Measurements from ENCODE around the gene GALNT18. TPM values are rescaled to one million over a fixed set of nuclear protein-coding genes. Genes with fewer than 3 reads are reported as not detected.

GALNT18 gene
- total RNA-seq, 1 donor from 2014 or later = 240 TPM

DNA sequence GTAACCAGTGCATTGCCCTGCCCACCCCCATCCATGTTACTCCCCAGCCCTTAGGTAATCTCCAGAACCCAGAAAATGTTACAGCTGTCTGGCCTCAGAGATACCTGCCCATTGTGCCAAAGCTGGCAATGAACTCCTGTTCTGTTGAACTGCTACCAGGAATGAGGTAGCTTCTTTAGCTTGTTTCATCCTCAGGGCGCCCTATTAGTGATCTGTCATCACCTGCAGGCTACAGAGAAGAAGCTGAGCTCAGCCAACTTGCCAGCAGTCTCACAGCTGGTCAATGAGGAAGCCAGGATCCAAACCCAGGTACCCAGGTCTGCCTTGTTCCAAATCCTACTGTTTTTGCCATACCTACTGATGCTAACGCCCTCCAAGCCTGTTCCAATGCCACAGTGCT is 88.7 kb downstream of the GALNT18 start:
- no peak for DNase-seq (ENCODE audit: low read depth in 2 of 2)

DNA sequence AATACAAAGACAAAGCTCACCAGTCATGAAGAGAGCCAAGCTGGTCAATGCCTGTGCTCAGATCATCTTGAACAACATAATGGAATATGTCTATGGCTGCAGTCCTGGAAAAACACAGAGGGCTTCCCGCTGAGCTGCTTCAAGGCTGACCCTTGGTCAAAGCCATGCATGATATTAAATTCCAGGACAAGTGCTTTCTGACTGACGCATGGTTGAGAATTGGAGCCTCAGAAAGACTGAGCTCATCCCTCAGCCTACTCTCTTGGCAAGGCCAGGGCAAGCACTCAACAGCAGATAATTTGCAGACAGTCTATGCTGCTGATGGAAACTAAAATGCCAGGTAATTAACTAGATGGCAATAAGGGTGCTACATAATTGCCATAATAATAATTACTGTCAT is 89.2 kb downstream of the GALNT18 start:
- DNase-seq (ENCODE audit: low read depth in 2 of 2) = no peak

DNA sequence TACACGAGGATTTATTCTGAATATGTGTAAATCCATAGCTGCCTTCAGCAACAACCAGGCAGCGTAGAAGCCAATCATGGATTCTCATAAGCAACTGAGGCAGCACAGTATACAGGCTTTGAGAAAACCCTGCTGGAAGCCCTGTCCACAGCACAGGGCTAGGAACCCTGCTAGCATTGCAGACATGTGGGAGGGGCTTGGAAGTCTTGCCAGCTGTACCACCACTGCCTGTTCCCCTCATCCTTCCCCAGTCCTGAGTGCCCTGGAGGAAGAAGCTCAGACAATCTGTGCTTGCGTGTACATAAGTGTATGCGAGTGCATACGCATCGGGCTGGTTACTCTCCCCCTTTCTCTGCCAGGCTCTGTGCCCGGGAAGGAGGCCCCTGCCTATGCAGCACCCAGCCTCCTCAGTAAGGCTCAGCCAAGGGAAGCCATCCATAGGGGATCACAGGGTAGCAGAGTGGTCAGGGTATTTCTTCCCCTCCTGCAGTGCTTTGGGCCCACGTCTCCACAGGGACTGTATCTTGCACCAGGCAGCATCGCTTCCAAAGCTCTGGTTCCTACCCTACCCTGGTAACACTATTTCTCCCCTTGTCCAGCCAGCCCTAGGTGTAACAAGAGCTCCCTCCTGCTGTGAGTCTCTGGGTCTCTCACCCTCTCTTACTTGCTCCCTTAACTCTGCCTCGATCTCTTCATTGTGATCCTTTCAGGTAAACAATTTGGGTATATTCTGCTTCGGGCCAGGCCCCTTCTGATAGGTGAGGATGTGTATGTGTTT is 90.5 kb downstream of the GALNT18 start:
- no peak for DNase-seq (ENCODE audit: low read depth in 2 of 2)

DNA sequence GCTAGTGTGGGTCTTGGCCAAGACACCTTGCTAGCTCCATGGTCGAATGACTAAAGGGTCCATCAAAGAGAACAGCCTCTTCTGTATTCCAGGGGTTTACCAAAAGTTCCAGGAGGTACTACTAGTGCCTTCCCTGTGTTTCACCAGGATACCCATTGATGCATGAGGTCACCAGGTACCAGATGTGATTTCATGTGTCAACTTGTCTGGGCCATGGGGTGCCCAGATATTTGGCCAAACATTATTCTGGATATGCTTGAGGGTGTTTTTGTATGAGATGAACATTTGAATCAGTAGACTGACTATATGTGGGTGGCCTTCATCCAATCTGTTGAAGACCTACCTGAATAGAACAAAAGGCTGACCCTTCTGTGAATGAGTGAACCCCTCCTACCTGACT is 92.8 kb downstream of the GALNT18 start:
- DNase-seq (ENCODE audit: low read depth in 2 of 2) = no peak

DNA sequence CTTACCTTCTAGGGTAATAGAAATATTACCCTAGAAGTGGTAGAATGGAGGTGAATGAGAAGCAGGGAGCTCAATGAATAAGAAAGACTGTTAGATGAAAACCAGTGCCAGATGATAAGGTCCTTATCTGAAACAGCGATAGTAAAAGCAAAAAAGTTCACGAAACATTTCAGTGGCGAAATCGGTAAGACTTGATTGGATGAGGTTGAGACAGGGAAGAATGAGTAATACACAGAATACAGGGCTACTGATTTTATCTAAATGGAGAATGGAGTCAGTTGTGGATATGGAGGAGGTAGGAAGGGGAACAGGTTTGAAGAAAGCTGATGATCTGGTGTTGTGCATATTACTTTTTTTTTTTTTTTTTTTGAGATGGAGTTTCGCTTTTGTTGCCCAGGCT is 96.5 kb downstream of the GALNT18 start:
- DNase-seq (ENCODE audit: low read depth in 2 of 2) = no peak

DNA sequence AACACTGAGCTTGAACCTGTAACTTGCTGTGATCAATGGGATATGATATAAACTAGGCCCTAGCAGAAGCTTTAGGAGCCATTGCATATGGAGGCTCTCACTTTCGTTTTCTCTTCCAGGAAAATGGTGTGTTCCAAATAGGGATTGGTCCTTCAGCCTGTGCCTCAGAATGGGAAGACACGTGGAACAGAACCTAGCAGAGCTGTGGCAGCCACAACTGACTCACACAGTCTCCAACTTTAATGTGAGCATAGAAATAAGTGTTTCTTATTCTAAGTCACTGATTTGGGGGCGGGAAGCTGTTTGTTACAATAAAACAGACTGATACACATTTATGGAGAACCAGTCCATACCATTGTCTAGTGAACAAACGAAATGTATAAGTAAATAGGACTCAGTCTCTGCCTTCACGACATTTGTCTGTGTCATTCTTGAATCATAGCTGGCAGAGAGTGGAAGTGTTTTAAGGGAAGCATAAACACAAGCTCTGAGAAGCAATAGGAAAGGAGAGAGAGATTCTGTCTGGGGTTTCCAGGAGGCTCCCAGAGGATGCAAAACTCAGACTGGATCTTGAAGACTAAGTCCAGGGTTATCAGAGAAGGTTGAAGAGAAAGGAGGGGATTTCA is 97.3 kb downstream of the GALNT18 start:
- DNase-seq (ENCODE audit: low read depth in 2 of 2) = no peak

DNA sequence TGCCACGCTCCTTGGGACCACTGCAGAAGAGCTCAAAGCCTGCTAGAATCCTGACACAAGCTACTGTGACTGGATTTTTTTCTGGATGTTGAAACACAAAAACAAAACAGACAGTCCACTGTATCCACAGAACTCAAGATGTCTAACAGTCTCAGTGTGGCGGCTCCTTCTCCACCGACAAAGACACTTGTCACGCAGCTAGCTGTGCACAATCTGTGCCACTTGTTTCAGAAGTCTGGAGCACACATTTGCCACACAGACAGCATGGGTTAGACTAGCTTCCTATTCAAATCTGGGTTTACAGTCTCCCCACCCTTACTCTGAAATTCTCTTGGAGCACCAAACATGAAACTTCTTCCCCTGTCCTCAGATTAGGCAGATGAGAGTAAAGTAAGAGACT is 99.2 kb downstream of the GALNT18 start:
- no peak for DNase-seq (ENCODE audit: low read depth in 2 of 2)

DNA sequence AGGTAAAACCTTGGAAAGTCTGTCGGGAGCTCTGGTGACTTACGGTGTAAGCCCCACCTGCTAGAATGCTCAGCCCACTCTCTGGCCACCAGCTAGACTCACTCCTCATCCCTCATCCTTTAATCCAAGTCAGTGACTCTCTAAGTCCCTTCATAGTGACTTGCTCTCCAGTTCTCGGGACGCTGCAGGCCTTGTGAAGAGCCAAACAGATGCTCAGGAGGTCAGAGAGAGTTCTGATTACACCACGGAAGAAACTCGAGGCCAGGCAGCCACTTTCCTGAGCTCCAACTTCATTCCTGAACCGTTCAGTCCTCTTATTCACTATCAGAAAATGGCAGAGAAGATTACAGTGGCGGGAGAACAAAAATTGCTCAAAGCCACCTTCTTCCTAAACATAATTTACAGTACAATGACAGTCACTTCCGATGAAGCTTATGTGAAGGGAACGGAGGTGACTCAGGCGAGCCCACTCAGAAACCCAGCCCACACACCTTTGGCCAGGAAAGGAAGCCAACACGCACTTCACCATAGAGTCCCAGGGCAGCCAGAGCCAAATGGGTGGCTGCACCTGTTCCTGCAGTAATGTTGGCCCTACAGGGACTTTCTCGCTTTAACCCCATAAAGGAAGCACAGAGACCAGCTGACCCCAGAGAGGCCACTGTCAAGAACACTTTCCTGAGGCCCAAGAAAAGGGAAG is 100.4 kb downstream of the GALNT18 start:
- no peak for DNase-seq (ENCODE audit: low read depth in 2 of 2)

DNA sequence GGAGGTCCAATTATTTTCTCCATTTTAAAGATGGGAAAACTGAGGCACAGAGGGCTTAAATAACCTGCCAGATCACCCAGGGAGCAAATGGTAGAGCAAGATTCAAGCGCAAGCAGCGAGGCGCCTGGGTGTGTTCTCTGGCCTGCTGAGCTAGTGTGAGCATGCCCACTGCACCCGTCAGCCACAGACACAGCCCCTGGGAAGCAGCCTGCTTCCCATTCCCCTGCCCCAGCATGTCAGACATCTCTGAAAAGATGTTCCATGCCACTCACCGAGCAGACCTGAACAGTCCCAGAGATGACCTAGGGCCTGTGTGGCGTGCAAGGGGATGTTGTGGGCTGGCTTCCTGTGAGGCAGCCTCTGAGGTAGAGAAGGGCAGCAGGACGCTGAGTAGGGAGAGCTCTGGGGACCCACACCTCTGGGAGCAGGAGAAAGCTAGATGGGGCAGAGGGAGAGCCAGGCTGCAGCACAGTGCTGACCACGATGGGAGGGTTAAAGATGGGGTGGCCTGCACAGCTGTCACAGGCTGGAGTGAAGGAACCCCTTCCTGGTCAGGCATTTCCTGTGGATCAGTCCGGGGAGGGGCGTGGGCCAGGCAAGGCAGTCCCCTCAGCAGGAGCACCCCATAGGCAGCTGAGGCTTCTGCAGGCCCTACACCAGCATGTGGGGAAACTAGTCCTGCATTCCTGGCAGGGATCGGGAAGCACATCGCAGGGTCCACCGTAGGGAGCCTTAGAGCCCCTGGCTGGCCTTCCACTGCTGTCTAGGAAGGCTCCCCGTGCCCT is 101.4 kb downstream of the GALNT18 start:
- no peak for DNase-seq (ENCODE audit: low read depth in 2 of 2)

DNA sequence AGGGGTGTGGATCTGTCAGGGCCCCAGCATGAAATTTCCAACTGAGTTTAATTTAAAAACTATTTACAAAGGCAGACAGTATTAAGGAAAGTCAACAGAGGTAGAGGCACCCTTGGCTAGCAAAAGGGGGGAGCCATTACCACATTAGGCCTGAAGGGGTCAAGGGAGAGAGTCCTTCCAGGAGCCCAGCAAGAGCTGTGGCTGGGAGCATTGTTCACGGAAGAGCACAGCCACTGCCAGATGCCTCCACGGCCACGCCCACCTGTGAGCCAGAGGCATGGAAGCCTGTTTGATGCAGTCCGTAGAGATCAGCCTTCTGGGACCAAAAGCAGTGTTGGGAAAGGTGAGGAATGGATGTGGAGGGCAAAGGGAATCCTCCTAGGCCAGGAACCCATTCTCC is 102.6 kb downstream of the GALNT18 start:
- no peak for DNase-seq (ENCODE audit: low read depth in 2 of 2)

DNA sequence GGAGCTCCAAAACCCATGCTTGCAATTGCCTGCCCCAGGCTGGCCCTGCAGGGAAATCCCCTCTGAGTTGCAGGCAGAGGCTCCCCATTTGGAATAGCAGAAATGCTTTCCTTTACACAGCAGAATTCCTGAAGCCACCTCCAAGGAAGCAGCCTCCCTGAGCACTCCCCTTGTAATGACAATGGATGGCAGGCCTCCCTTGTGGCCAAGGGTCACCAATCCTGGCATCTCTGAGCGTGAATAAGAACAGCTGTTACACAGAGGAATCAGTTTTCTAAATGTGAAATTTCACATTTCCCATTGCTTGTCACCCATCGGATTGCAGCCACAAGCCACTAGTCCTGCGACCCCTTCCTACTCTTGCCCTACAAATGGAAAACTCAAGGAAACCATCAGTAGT is 107.6 kb downstream of the GALNT18 start:
- DNase-seq (ENCODE audit: low read depth in 2 of 2) = no peak

DNA sequence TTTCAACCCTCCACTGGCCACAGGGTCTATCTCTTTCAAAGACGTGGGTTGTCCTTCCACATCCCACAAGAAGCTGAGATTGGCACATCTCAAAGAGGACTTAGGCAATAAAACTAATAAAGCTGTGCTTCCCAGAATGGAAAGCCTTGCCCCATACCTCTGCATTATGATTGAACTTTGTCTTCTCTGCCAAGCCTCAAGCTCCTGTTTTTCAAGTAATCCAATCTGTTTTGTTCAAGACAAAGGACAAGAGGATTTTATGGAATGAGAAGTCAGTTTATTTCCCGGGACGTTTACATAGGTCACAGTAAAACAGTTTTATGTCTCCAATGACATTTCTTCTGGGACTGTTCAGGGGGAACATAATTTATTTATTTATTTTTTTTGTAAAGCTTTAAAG is 108.4 kb downstream of the GALNT18 start:
- DNase-seq (ENCODE audit: low read depth in 2 of 2) = no peak

DNA sequence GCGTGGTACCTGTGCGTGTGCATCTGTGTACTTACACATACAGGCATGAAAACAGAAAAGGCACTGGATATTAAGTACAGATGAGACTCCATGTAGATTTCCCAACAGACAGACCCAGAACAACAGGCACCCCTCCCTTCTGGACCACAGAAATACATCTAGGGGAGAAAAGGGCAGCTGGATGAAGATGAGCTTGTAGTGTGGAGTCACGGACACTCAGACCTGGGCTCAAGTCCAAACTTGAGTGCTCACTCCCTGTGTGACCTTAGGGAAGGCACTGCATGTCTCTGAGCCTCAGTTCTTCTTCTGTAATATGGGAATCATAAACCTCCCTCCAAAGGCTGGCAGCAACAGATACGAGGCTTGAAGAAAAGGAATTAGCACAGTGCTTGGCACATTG is 108.9 kb downstream of the GALNT18 start:
- no peak for DNase-seq (ENCODE audit: low read depth in 2 of 2)

DNA sequence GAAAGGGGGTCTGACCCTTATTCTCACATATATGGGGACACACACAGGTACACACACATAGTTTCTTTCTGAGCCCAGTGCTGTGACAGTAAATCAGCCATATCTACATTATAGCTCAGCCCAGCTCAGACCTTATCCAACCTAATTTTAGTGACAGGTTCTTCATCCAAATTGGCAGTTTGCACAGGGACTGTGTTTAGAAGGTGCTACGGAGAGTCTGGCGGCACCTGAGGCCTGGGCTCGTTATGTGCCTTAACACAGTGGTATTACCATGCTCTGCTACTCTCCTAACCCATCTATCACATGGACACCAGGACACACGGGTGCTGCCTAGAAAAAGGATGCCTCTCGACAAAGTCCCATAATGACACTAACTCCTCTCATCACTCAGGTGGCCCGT is 109.3 kb downstream of the GALNT18 start:
- no peak for DNase-seq (ENCODE audit: low read depth in 2 of 2)

DNA sequence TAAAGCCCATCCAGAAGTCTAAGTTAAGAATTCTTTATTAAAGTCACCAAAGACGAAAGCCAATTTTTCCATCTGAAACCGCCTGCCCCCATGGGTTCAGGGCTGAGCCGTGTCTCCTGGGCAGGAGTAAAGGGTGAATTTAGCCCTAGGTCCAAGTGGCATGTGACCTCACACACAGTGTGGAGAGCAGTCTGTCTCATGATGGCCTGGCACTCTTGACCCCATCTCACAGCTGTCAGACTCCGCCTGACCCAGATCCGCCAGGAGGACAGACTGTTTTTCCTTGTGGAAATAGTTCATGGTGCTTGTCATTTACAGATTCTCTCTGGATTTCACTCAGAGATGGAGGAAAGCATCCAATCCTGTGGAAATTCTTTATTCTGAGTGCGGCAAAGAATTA is 109.7 kb downstream of the GALNT18 start:
- DNase-seq (ENCODE audit: low read depth in 2 of 2) = no peak

DNA sequence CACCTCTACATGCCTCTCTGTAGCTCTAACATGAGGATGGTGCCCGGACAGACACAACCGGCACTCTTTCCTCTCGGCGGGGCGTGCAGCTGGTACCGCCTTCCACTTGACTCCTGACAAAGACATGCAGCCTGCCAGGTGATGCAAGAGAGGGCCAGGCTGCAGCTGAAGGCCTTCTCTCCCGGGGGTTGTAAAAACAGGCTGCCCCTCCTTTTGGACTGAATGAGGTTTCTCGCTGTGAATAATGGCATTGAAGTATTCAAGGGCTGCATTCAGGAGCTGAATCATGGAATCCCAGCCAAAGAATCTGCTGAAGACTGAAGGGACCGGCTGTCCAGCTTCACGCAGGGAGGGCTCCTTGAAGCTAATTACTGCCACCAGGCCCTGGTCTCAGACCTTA is 110.9 kb downstream of the GALNT18 start:
- DNase-seq (ENCODE audit: low read depth in 2 of 2) = no peak

DNA sequence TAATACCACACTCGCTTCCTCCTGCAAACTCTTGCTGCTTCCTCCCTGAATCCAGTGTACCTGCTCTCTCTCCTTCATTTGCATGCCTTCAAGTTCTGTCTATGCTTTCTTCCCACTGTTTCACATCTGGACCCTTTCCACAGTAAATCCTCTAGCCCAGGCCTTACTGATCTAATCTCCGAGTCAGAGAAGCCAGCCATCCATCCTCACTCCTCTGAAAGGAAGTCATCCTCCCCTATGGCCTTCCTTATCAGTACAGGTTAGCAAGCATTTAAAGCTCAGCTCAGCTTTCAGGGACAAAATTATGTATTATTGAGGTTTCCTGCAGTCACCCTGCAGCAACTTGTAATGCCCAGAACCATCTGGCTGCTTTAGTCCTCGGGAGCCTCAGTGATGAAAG is 116.1 kb downstream of the GALNT18 start:
- no peak for DNase-seq (ENCODE audit: low read depth in 2 of 2)

DNA sequence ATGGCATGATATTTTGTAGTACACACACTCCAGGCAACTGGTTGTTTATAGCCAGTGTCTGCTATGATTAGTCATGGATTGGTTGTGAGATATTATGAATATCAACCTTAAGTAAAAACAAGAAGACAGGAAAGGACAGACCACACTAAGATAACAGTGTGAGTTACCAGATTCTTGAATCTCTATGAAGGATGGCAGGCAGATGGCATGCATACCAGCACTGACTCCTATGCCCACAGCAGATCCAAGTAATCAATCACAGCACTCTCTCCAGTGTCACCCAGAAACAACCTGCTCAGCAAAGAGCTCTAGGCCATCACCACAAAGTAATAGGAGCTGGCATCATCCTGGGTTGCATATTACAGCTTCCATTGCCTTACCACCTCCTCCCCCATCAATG is 116.6 kb downstream of the GALNT18 start:
- no peak for DNase-seq (ENCODE audit: low read depth in 2 of 2)

DNA sequence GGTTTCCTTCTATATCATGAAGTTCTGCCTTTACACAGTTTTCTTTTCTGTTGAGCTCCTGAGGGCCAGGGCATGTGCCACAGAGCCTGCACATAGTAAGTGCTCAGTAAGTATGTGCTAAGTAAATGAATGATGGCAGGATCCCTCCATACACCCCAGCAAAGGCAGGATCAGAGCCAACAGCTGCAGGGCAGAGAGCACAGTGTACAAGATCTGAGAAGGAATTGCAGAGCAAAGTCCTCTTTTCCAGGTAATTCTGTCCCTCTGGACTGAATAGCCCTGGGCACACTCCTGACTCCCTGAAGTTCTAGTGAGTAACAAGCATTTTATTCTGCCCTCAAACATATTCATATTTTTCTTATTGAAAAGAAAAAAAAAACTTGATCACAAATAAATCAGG is 117.7 kb downstream of the GALNT18 start:
- DNase-seq (ENCODE audit: low read depth in 2 of 2) = no peak

DNA sequence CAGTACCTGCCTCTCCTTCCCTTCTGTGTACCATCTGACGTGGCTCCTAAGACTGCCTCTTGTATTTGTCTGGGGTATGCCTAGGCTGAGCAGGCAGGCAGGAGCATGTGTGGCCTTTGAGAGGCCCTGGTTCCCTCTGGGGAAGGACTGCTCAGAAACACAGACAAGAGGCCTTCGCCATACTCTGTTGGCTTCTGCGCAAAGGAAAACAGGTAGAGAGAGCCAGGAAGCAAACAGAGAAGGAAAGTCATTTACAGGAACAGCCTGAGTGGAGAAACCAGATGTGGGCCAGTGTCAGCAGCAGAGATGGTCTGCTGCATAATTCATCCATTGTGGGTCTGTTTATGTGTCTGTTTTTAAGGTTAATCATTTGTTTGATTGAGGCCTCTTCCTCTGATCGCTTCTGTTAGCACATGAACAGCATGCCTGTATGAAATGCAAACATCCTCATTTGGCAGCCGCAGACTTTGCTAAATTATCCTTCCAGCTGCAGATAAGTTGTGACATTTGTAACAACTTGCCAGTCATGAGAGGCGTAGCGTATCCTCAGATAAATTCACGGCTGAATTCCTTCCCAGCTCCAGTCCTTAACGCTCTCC is 119.4 kb downstream of the GALNT18 start:
- DNase-seq (ENCODE audit: low read depth in 2 of 2) = no peak

DNA sequence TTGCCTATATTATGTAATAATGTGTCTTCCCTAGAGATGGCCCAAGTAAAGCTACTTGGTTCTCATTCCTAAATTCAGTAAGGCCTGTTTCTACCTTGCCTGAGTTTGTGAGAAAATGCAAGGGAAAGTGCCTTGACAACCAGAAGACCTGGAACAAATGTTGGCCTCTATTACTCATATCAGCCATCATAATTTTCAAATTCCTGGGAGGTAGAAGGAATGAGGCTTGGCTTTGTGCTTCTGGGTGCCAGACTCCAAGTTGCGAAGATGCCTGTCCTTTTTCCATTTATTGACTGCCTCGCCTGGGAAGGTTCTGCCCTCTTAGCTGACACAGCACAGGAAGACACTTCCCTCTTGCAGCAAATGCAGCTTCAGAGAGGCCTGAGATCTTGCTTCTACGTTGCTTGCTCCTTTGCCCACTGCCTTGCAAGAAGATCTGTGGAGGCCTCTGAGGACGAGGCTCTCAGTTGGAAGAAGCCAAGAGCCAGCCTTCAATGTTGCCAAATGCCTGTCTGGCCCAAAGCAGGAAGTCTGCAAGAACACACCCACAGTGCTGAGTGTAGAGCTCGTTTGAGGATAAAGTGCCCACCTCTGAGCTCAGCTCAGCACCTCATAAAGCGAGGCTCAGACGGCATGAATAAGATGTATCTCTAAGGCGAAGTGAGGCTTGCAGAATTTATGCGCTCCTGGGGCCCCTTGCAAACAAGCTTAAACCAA is 120.1 kb downstream of the GALNT18 start:
- DNase-seq (ENCODE audit: low read depth in 2 of 2) = no peak
